Lung (tissue), 12 donors: Measurements from ENCODE around the gene RCL1. TPM values are rescaled to one million over a fixed set of nuclear protein-coding genes. Genes with fewer than 3 reads are reported as not detected.
"Not testable (repeated sequence)": the region's sequence is repeated elsewhere in the genome, so short reads cannot be mapped to it uniquely, and the experiment has no call there.

Experiments
- ATAC-seq: fragments of 200-7000 bp; cut with Tn5 transposase; one replicate; pipeline ENCODE4 v1.9.1; 2020; ENCODE audit warnings: moderate number of reproducible peaks; ENCODE audit not compliant: insufficient read depth, low FRiP score
- DNase-seq, 3 donors: peaks; one replicate each; pipeline ENCODE4 v3.0.0-alpha.2; 2013 to 2017
- H3K27ac ChIP-seq, 2 donors: one replicate each; pipeline ENCODE4 v1.5.1; 2013; ENCODE audit warnings: mild to moderate bottlenecking in 2 of 2, moderate library complexity in 2 of 2, control low read depth in 1 of 2, inconsistent platforms in 1 of 2, low read depth in 1 of 2, low read length in 1 of 2
- H3K27me3 ChIP-seq, 3 donors: one replicate each; pipeline ENCODE4 v1.5.1; 2013; ENCODE audit warnings: low read length in 2 of 3; ENCODE audit not compliant: control insufficient read depth in 3 of 3, insufficient read depth in 3 of 3
- H3K36me3 ChIP-seq, 4 donors: one replicate each; pipeline ENCODE4 v1.5.1; 2013; ENCODE audit warnings: low read length in 4 of 4, mild to moderate bottlenecking in 1 of 4, moderate library complexity in 1 of 4; ENCODE audit not compliant: control insufficient read depth in 4 of 4, insufficient read depth in 4 of 4
- H3K4me1 ChIP-seq, 5 donors: one replicate each; pipeline ENCODE4 v1.5.1; 2013; ENCODE audit warnings: low read length in 5 of 5, mild to moderate bottlenecking in 2 of 5, moderate library complexity in 1 of 5; ENCODE audit not compliant: control insufficient read depth in 5 of 5, insufficient read depth in 5 of 5
- H3K4me3 ChIP-seq: one replicate; pipeline ENCODE4 v1.5.1; 2013; ENCODE audit warnings: mild to moderate bottlenecking, control low read depth, moderate library complexity
- H3K9ac ChIP-seq, 2 donors: one replicate each; pipeline ENCODE4 v1.5.1; 2013; ENCODE audit warnings: low read length in 2 of 2, control low read depth in 1 of 2; ENCODE audit not compliant: insufficient read depth in 1 of 2
- H3K9me3 ChIP-seq, 4 donors: one replicate each; pipeline ENCODE4 v1.5.1; 2013; ENCODE audit warnings: low read length in 3 of 4, mild to moderate bottlenecking in 1 of 4, moderate library complexity in 1 of 4; ENCODE audit not compliant: control insufficient read depth in 4 of 4, insufficient read depth in 3 of 4
- CTCF ChIP-seq: IDR thresholded peaks from 2 replicates; pipeline ENCODE4 v1.5.1; 2012; ENCODE audit warnings: mild to moderate bottlenecking; ENCODE audit errors: control extremely low read depth, extremely low read depth
- WGBS, 2 donors: extraction: QIAGEN DNeasy Blood & Tissue Kit; methylation state at CpG; one replicate each; pipeline ENCODE4 v1.1.7; 2013; 5-methylcytosine and 5-hydroxymethylcytosine counted together
- polyA plus RNA-seq, 2 donors: library from polyadenylated mRNA; stranded (reverse); fragments of 200-250 nt; gene quantifications; one replicate each; pipeline ENCODE4 v1.2.1, GENCODE V29; 2013
- total RNA-seq, 2 donors: library from RNA; depleted of rRNA in 1 of 2; stranded (reverse); fragments of >200 nt in 1 of 2; gene quantifications; one replicate each; pipeline ENCODE4 v1.2.1, GENCODE V29; 2014 to 2021
- donor health status: control.
- donor health status: control.
- donor health status: Bipolar disorder and iron deficiency.
- donor health status: healthy.
- donor health status: DM: yes; HTN: yes; CAD: no.

The RCL1 gene
- total and polyA plus RNA-seq, 4 donors, result 14.8 to 62.2 (median 23.4) TPM

GRCh38 chr9:4769321-4770080 is 23.2 kb upstream of the RCL1 start:
- WGBS, 2 donors, result 88 to 92% methylated on average over 7 of the region's 7 CpGs
- Histone ChIP-seq H3K27ac (no peak overlapping the region), H3K4me1 (no peaks in the 10 kb centered on the region), H3K4me3 (no peak overlapping the region), H3K27me3 (no peaks in the 10 kb centered on the region), H3K9me3 (peaks cover 0 to 2% (median 0%) of the 10 kb centered on the region in 4 donors), H3K36me3 (no peaks in the 10 kb centered on the region), H3K9ac (no peak overlapping the region)
- TF ChIP-seq CTCF, result no peak
- DNase-seq, result no peak
- no peak for ATAC-seq

GRCh38 chr9:4771788-4772187 is 21.0 kb upstream of the RCL1 start:
- H3K36me3 ChIP-seq, result no peaks in the 10 kb centered on the region
- DNase-seq, result no peak
- WGBS, 2 donors, result 97 to 100% methylated on average over 1 of the region's 1 CpG
- H3K4me3 ChIP-seq, result no peak overlapping the region
- no peak overlapping the region for H3K27ac ChIP-seq
- H3K9ac ChIP-seq, result no peak overlapping the region
- H3K4me1 ChIP-seq, result no peaks in the 10 kb centered on the region
- no peak for TF ChIP-seq CTCF
- ATAC-seq, result no peak
- H3K27me3 ChIP-seq, result no peaks in the 10 kb centered on the region
- H3K9me3 ChIP-seq, result peaks cover 0 to 2% (median 0%) of the 10 kb centered on the region in 4 donors

- Histone ChIP-seq H3K9me3 (no peaks in the 10 kb centered on the region), H3K27me3 (no peaks in the 10 kb centered on the region), H3K9ac (no peak overlapping the region), H3K36me3 (no peaks in the 10 kb centered on the region), H3K4me3 (no peak overlapping the region), H3K4me1 (no peaks in the 10 kb centered on the region), H3K27ac (no peak overlapping the region)
- 64 to 79% methylated on average over 1 of the region's 1 CpG for WGBS, 2 donors
- DNase-seq (no peak), ATAC-seq (no peak)
- TF ChIP-seq CTCF, result no peak
Measured at GRCh38 chr9:4774209-4774608, 18.5 kb upstream of the RCL1 start.

DNA sequence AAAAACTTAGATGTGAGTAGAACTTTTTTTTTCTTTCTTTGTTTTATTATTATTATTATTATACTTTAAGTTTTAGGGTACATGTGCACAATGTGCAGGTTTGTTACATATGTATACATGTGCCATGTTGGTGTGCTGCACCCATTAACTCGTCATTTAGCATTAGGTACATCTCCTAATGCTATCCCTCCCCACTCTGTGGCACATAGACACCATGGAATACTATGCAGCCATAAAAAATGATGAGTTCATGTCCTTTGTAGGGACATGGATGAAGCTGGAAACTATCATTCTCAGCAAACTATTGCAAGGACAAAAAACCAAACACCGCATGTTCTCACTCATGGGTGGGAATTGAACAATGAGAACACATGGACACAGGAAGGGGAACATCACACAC is 17.8 kb upstream of the RCL1 start:
- H3K36me3 ChIP-seq, H3K27me3 ChIP-seq, H3K9me3 ChIP-seq, H3K4me1 ChIP-seq, H3K27ac ChIP-seq, H3K4me3 ChIP-seq, H3K9ac ChIP-seq, DNase-seq, ATAC-seq: not testable (repeated sequence)
- WGBS, 2 donors, result 78 to 84% methylated on average over 1 to 2 of the region's 2 CpGs
